HG03460 (cell line): Measurements from ENCODE around the gene PRDM16.

Source experiments
- ATAC-seq: cut with Tn5 transposase; IDR thresholded peaks from one replicate; pipeline ENCODE4 v1.9.1; 2021; ENCODE audit not compliant: unreplicated experiment

The PRDM16 gene

GRCh38 chr1:3478187-3478586 lies 409.2 kb downstream of the PRDM16 start:
- no peak for ATAC-seq

GRCh38 chr1:3479511-3480368 lies 410.7 kb downstream of the PRDM16 start:
- no peak for ATAC-seq

- no peak for ATAC-seq
Measured at GRCh38 chr1:3480369-3480719, 411.3 kb downstream of the PRDM16 start.

GRCh38 chr1:3481046-3481445 lies 412.0 kb downstream of the PRDM16 start:
- no peak for ATAC-seq

- no peak for ATAC-seq
Measured at GRCh38 chr1:3481836-3482375, 412.9 kb downstream of the PRDM16 start.

GRCh38 chr1:3482378-3482849 lies 413.4 kb downstream of the PRDM16 start:
- ATAC-seq, result no peak

- no peak for ATAC-seq
Measured at GRCh38 chr1:3483380-3483779, 414.4 kb downstream of the PRDM16 start.

GRCh38 chr1:3483801-3484444 lies 414.9 kb downstream of the PRDM16 start:
- no peak for ATAC-seq

GRCh38 chr1:3485016-3485415 lies 416.0 kb downstream of the PRDM16 start:
- ATAC-seq, result no peak
